ENCODE measurements around the gene IL1RAPL1.

Gene IL1RAPL1

DNA sequence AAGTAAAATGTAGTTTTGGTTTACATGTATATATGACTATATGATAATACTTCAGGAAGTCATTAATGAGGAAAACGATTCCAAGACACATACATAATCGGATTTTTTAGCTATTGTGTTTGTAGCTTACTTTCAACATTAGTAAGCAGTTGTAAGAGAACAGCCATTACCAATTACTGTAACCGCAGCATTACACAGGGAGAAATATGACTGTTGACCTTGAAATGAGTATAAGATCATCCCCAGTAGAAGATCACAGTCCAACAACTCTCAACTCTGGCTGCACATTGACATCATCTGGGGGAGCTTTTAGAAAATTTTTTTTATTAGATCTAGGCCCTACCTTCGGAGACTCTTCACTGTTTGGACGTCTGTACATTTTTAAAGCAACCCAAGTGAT is 866.1 kb downstream of the IL1RAPL1 start:
- no peak for DNase-seq

DNA sequence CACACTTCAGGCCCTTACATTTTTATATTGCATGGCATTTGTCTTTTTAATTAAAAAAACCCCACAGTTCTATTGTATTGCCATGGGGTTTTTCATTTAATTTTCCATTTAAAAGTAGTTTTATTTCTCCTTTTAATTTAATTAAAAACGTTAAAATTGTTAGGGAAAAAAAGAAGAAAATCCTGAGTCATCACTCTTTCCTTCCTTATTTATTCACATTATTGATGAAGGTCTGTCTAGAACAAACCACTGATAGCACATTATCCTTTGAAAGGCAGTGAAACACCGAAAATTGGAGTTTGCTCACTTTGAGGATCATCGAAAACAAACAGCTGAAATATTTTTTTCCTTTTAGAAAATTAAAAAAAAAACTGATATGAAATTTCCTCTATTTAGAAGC is 868.5 kb downstream of the IL1RAPL1 start:
- DNase-seq, result no peak

DNA sequence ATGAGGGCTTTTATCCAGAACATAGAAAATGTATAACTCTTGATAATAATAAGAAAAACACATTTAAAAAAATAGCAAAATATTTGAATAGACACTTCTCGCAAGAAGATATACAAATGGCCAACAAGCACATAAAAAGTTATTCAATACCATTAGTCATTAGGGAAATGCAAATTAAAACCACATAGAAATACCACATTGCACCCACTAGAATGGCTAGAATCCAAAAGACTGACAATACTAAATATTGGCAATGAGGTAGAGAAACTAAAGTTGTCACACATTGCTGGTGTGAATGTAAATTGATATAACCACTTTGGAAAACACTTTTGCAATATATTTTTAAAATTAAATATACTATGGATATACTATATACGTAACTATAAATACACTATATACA is 873.8 kb downstream of the IL1RAPL1 start:
- no peak for DNase-seq

DNA sequence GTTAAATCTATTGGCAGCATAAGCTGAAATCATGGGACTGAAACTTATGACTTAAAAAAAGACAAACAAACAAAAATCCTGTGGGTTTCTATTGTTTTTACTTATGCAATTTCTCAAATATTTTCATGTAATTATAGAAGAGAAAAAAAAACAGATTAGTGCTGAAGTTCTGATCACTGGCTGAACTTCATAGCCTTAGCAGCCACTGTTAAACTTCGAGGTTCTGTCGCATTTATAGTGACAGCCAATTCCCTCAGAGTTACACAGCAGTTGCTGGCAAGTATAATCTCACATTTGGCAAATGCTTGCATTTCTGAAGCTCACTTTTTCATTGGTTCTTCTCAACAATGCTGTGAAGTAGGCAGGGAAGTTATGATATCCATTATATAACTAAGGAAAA is 879.2 kb downstream of the IL1RAPL1 start:
- no peak for DNase-seq

DNA sequence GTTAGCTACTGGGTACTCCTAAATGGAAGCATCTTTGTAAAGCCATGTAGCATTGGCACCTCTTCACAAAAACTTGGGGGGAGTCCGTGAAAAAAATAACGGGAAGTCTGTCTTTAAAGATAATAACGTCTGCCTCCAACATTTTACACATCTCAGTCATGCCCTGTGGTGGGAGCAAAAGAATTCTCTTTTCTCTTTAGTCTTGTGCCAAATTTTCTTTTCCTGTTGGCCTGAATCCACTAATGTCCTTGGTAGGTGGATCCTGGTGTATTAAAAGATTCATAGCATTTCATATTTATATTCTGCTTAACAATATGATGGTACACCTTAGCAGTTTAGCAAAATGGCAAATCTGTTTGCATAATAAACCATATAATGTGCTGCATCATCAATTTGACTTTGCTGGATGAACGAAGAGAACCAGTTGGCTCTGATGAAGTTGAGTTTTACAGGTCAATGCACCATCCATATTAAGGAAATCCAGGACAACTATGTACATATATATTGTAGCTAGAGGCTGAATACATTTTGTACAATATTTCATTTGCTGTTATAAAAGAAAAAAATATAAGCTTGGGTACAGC is 881.8 kb downstream of the IL1RAPL1 start:
- DNase-seq, result no peak

DNA sequence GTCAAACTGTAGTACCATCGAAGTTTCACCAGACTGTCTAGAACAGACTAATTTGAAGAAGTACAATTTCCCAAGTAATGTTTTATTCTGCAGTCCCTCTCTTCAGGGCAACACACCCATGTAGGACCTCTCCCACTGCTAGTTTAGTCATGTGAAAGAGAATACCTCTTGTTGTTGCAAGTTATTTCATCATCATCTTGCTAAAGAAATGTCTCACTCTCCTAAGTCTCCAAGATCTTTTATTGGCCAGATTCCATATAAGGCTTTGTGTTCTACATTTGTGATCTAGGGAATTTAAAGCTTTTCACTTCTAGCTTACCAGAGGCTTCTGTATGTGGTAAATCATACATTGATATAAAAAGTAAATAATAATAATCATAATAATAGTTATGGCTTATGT is 882.8 kb downstream of the IL1RAPL1 start:
- no peak for DNase-seq

DNA sequence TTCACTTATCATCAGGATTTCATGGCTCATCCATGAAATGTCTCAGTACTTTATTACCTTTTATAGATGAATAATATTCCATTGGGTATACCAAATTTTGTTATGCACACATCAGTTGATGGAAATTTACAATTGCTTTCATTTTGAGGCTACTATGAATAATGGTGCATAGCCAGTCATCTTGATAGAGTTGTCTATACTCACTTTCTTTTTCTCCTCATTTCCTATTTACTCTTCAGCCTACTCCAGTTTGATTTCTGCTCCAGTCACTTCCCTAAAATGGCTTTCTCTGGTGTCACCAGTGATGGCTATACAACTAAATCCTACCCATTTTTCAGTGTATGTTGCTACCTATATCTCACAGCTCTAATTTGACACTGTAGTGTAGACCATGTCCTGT is 884.6 kb downstream of the IL1RAPL1 start:
- DNase-seq, result no peak

DNA sequence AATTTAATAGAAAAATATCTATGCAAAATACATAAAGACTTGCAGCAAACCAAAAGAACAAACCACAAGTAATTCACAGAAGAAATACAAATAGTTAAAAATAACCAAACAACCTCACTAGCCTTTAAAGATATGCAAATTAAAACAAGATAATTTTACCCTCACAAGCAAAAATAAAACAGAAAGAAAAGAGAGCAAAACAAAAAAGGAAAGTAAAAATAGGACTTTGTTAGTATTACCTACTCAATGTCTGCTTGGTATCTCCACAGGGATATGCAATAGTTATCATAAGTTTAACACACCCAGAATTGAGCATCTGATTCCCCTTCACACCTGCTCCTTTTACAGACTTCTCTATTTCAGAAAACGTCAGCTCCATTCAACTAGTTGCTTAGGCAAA is 890.6 kb downstream of the IL1RAPL1 start:
- DNase-seq, result no peak

DNA sequence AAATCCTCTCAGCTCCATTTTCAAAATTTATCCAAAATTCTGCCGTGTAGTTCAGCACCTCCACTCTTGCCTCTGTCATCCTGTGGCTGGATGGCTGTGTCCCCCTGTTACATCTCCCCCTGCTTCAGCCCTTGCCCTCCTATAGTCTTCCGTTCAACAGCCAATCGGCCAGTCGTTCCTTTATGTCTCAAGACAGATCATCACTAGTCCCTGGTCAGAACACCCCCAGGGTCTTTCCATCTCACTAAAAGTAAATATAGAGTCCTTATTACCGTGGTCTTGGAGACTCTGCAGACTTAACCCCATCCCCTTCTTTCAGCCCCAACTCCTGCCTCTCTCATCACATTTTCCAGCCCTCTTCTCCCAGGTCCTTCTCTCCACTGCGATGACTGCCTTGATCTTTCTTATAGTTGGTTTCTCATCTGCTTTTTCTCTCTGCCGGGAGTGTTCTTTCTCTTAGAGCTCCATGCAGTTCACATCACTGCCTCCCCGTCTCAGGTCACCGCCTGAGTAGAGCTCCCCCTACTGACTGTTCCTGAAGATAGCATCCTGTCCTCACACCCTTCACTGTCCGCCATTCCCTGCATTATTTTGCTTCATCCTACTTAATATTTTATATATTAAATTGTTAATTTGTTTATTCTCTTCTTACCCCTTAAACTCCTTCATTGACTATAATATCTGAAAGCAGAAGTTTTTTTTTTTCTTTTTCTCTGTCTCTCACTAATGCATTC is 891.3 kb downstream of the IL1RAPL1 start:
- DNase-seq, result peak in 1 of 14 donors; percentile 1

DNA sequence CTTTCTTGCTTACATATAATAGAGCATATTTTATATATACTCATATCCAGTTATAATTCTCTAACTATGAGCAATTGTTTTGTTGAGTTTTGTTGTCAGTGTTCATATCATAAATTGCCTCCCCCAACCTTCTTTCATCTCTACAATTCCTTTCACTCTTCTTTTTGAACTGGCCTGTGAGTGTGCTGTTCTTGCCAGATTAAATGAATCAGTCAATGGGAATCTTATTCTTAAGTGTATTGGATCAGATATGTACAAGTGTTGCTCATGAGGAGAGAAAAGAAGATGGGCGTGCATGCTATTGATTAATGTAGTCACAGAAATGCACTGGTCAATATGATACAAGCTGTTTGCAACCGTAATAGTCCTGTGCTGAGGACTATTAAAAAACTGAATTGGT is 900.0 kb downstream of the IL1RAPL1 start:
- no peak for DNase-seq

DNA sequence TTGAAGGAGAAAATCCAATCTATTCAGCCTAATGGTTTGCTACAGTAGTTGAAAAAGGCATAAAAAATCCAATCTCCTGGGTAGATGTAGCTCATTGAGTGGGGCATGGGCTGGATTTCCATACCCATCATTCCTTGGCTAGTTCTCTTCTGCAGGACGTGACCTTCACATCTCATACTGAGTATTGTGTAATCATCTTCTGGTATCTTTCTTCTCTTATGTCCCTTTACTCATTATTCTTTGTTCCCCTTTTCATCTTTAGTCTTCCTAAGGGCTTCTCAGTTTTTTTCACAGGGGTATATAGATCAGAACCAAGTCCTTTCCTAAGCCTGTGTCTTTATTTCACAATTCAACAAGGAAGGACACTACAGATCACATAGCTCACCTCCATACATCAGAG is 900.5 kb downstream of the IL1RAPL1 start:
- DNase-seq, result no peak

DNA sequence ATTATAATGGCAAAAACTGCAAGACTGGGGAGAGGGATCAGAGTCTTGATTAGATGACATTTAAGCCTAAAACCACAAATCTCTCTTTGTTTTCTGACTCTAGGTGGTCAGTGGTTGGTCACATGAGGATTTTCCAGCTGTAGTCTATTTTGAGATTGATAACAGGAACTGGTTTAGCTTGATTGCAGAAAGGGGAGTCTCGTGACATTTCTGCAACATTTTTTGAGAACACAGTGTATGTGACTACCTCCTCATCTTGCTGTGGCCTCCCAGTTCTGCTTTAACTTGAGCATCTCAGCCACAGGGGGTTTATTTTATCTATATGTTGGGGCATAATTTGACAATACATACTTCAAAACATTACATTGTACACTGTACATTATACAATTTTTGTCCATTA is 901.7 kb downstream of the IL1RAPL1 start:
- DNase-seq, result no peak

DNA sequence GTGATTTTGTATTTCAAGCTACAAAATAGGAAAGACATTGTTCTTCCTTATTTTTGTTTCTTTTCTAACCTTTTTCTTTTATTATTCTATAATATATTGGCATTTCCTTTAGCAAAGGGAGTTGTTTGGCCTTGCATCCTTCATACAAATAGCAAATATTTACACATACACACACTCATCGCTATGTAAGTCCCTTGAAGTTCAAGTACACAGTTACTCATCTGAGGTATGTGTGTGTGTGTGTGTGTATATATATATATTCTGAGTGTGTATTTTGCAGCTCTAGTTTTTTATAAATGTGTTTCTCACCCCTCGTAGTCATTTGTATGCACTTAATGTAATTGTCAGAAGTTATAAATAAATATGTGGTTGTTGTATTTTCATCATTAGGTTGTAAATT is 903.4 kb downstream of the IL1RAPL1 start:
- no peak for DNase-seq

DNA sequence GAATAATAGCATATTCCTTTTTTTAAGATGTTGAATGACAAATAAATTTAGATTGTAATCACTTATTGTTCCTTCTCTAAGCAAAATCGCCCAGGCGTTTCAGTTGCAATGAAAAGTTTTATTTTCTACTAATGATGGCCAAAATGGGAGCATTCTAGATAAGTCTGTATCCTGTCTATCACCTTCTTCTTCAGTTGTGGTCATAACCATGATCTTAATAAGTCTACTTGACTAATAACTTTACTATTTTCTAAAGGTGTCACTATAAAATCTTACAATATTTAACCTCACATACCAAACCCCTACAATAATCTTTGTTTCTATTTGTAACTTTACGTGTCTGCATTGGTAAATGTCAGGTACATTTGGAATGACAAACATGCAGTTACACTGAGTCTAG is 904.4 kb downstream of the IL1RAPL1 start:
- DNase-seq, result no peak

DNA sequence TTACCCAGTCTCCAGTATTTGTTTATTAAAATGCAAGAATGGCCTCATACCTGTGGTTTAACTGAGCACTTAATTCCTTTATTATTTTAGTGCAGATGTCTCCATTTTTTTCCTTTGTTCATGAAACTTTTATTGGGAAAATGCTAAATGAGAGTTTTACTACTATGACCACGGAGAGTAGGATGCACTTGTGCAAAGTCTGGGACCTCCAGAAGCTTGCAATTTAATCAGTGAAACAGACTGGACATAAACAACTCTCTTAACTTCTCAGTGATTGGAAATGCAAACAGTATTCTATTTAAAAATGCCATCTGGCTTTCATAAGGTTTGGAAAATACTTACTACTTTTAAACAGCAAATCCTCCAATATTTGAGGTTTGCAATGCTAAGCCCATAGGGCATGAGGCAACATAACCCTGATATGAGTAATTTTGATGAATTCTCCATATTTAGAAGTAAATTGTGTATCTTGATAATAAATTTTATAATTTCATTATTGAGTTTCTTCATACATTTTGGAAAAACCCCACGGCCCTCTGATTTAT is 909.5 kb downstream of the IL1RAPL1 start:
- no peak for DNase-seq

DNA sequence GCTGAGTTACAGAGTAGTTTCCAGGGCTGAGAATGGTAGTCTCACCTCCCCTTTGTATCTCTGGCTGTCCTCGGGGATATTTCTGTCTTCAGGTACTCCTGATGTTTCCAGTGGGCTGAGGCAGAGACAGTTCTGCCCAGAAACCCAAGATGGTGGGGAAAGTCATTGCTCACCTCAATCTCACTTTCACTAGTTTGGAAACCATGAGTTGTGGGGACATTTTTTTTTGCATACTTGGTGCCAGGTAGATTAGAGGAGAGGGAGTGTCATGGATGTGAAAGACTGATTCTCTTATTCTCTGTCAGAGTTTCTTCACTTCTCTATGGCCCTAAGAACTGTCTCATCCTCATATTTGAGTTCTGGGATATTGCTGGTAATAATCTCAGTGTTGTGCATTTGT is 919.5 kb downstream of the IL1RAPL1 start:
- no peak for DNase-seq

DNA sequence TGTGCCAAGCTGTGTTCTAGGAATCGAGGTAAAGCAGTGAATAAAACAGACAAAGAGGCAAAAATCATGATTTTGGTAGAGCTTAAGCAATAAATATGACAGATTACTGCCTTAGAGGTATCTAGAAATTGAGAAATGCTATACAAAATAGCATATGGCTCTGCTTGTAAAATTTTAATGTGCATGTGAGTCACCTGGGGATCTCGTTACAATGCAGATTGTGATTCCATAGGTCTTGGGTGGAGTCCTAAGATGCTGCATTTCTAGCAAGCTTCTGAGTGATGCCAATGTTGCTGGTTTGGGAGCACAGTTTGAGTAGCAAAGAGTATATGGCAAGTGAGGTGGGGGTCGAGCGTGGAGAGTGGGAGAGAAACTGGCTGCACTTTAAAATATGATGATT is 930.9 kb downstream of the IL1RAPL1 start:
- no peak for DNase-seq

DNA sequence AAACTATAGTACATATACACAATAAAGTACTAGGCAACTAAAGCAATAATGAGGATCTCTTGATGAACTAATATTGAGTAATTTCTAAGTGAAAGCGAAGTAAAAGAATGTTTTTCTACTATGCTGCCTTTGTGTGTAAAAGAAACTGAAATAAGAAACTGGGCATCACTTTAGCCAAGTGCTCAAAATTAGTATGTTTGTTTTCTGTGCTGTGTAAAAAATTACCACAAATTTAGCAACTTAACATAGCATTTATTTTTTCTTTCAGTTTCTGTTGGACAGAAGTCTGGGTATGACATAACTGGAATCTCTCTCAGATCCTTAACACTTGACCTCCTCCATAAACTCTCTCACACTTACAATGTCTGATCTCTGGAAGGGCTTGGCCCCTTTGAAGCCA is 941.0 kb downstream of the IL1RAPL1 start:
- no peak for DNase-seq

DNA sequence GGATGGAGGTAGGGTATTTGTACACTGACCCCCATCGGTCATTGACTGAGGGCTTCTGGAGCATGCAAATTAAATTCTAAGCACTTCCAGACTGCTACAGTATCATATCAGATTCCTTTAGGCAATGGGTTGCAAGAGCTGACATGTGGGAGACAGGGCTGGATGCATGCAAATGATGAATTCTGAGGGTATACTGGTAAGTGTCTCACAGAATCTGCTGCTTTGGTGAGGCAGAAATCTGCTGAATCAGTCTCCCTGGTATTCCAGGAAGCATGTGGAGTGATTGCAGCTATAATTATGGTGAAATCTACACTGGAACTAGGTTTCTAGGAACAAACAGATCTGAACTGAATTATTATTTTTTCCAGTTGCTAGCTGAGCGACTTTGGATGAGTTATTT is 943.3 kb downstream of the IL1RAPL1 start:
- DNase-seq, result no peak

DNA sequence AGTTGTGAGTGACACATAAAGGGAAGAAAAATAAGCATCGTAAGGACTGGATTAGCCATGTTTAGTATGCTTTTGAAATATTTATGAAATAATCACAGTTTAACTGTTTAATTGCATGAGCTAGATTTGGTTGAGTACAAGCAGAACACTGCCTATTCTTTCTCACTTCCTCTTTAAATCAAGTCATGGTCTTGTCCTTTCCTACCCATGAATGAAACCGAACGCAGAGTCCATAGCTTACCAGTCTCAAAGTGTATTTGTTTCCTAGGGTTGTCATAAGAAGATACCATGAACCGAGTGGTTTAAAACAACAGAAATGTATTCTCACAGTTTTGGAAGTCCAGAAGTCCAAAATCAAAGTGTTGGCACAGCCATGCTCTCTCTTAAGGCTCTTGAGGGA is 944.1 kb downstream of the IL1RAPL1 start:
- DNase-seq, result no peak

DNA sequence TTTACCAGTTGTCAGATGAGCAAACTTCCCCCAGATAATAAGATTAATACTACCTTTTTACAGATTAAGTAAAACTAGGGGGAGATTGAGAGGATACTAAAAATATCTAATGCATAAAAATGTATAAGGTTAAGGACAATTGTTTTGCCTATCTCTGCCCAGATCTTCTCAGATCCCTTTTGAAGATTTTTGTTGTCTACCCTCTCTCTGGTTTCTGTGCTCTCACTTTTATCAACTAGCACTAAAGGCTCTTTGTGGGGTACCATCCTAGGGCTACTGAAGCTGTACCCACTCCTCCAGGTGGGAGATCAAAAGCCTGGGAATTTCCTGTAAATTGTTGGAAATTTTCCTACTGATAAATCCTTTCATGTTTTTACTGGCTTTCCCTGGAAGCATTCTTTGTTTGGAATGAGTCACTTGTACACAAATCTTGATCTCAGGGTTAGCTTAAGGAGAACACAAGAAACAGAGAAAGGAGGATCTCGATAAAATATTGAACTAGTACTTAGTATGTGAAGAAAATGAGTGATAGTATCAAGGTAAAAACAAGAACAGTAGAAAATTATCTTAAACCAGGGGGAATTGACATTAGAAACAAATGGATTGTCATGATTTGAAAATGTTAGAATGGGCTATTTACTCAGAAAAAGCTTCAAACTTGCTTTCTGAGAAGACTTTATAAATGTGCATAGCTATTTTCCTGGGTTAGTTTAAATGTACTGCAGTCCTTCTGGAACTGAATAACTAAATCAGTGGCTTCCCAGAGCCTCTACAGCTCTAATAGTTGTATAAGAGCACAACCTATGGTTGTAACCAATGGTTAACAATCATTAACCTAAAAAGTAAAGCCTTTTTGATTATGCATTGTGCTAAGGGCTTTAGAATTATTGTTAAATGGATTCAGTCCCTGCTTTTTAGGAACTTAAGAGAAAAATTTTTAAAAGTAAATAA is 948.2 kb downstream of the IL1RAPL1 start:
- no peak for DNase-seq

DNA sequence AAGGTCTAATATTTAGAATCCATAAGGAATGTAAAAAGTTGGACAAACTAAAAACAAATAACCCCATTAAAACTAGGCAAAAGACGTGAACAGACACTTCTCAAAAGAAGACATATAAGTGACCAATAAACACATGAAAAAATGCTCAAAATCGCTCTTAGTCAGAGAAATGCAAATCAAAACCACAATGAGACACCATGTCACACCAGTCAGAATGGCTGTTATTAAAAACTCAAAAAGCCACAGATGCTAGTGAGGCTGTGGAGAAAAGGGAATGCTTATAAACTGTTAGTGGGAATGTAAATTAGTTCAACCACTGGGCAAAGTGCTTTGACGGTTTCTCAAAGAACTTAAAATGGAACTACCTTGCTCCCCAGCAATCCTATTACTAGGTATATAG is 953.8 kb downstream of the IL1RAPL1 start:
- DNase-seq, result no peak

DNA sequence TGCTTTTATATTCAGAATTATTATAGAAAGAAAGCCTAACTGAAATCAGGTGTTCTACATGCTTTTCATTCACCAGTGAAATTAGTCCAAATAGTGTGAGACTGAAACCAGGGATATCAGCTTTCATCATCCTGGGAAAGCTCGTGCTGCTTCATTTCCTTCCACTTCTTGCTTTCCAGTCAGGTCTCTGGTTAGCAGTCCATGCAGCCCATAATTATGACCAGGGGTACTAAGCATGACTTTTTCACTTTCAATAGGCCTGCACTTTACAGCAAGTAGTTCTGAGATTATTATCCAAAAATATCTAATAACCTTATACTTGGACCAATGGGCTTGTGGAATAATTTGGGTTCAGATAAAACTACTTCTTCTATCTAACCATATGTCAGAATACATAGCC is 954.9 kb downstream of the IL1RAPL1 start:
- no peak for DNase-seq
